Osteocyte (in vitro differentiated cells): Measurements from ENCODE around the gene SLC26A4. TPM values are rescaled to one million over a fixed set of nuclear protein-coding genes. Genes with fewer than 3 reads are reported as not detected.

ENCODE experiments used
- DNase-seq: peaks from one replicate; pipeline ENCODE4 v3.0.0; 2021; ENCODE audit warnings: mixed read lengths; ENCODE audit not compliant: unreplicated experiment; ENCODE audit errors: extremely low spot score
- H3K27ac Mint-ChIP-seq: one replicate; pipeline ENCODE4 v1.8.0; 2021; ENCODE audit warnings: mild to moderate bottlenecking, mixed read lengths; ENCODE audit not compliant: unreplicated experiment
- H3K27me3 Mint-ChIP-seq: one replicate; pipeline ENCODE4 v1.8.0; 2021; ENCODE audit warnings: mixed read lengths; ENCODE audit not compliant: unreplicated experiment
- H3K36me3 Mint-ChIP-seq: one replicate; pipeline ENCODE4 v1.8.0; 2021; ENCODE audit warnings: mixed read lengths; ENCODE audit not compliant: unreplicated experiment
- H3K4me1 Mint-ChIP-seq: one replicate; pipeline ENCODE4 v1.8.0; 2021; ENCODE audit warnings: mixed read lengths; ENCODE audit not compliant: unreplicated experiment
- H3K4me3 Mint-ChIP-seq: one replicate; pipeline ENCODE4 v1.8.0; 2021; ENCODE audit warnings: mild to moderate bottlenecking, moderate library complexity, mixed read lengths; ENCODE audit not compliant: unreplicated experiment
- H3K9me3 Mint-ChIP-seq: one replicate; pipeline ENCODE4 v1.8.0; 2021; ENCODE audit warnings: mixed read lengths; ENCODE audit not compliant: unreplicated experiment
- total RNA-seq: library from RNA; stranded (reverse); gene quantifications from 2 replicates; pipeline ENCODE4 v1.2.1, GENCODE V29; 2021
- TF ChIP-seq, protein P1 (sequence below): fragments of 200-600 bp; sonication (generic); IDR thresholded peaks from 2 replicates; pipeline ENCODE4 v1.5.0; 2021; ENCODE audit warnings: antibody characterized with exemption, mild to moderate bottlenecking, moderate library complexity

SLC26A4 gene
- total RNA-seq, 1 donor from 2014 or later, result 0.51 TPM

GRCh38 chr7:107663196-107663595 lies 2.6 kb downstream of the SLC26A4 start:
- Mint-ChIP-seq H3K27me3 (peaks cover 58% of the 10 kb centered on the region), H3K4me1 (peaks cover 9% of the 10 kb centered on the region), H3K27ac (no peak overlapping the region), H3K36me3 (no peaks in the 10 kb centered on the region), H3K9me3 (no peaks in the 10 kb centered on the region), H3K4me3 (no peak overlapping the region)
- no peak for DNase-seq
- TF ChIP-seq, protein P1, sequence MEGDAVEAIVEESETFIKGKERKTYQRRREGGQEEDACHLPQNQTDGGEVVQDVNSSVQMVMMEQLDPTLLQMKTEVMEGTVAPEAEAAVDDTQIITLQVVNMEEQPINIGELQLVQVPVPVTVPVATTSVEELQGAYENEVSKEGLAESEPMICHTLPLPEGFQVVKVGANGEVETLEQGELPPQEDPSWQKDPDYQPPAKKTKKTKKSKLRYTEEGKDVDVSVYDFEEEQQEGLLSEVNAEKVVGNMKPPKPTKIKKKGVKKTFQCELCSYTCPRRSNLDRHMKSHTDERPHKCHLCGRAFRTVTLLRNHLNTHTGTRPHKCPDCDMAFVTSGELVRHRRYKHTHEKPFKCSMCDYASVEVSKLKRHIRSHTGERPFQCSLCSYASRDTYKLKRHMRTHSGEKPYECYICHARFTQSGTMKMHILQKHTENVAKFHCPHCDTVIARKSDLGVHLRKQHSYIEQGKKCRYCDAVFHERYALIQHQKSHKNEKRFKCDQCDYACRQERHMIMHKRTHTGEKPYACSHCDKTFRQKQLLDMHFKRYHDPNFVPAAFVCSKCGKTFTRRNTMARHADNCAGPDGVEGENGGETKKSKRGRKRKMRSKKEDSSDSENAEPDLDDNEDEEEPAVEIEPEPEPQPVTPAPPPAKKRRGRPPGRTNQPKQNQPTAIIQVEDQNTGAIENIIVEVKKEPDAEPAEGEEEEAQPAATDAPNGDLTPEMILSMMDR, result no peak

DNA sequence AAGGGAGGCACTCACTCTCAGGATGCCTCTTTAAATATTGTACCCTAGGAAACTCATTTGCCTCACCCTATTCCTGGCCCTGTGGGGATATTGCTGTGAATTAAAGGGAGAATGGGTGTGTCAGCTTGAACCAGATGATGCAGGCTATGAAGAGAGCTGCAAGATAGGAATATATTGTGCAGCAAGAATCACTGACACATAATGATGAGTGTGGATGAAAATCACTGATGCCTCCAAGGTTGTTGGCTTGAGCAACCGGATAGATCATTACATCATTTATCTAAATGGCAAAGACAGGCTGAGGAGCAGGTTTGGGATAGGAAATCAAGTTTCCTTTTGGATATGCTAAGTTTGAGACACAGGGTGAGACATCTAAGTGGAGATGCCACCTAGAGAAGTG lies 6.2 kb downstream of the SLC26A4 start:
- Mint-ChIP-seq H3K9me3 (no peaks in the 10 kb centered on the region), H3K27ac (no peak overlapping the region), H3K27me3 (peaks cover 36% of the 10 kb centered on the region), H3K4me1 (no peaks in the 10 kb centered on the region), H3K36me3 (no peaks in the 10 kb centered on the region), H3K4me3 (no peak overlapping the region)
- no peak for DNase-seq
- TF ChIP-seq, protein P1, result no peak

DNA sequence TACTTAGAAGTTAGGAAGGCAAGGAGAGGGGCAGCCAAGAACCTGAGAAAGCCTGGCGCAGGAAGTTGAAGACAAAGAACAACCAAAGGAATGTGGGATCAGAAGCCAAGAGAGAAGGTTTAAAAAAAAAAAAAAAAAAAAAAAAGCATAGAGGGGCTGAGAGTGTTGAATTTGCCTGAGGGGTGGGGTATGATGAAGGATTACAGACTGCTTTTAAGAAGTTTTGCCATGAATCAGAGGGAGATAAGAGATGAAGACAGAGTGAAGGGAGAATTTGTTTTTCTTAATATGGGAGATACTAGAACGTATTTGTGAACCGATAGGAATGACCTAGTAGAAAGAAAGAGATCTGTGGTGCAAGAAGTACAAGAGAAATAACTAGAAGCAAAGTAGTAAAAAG lies 6.7 kb downstream of the SLC26A4 start:
- no peak for DNase-seq
- H3K9me3 Mint-ChIP-seq, result no peaks in the 10 kb centered on the region
- no peaks in the 10 kb centered on the region for H3K4me1 Mint-ChIP-seq
- peaks cover 30% of the 10 kb centered on the region for H3K27me3 Mint-ChIP-seq
- no peak overlapping the region for H3K4me3 Mint-ChIP-seq
- H3K36me3 Mint-ChIP-seq, result no peaks in the 10 kb centered on the region
- H3K27ac Mint-ChIP-seq, result no peak overlapping the region
- TF ChIP-seq, protein P1, result no peak

GRCh38 chr7:107668296-107668695 lies 7.7 kb downstream of the SLC26A4 start:
- no peak overlapping the region for H3K4me3 Mint-ChIP-seq
- TF ChIP-seq, protein P1, result no peak
- H3K27me3 Mint-ChIP-seq, result peaks cover 28% of the 10 kb centered on the region
- H3K4me1 Mint-ChIP-seq, result no peaks in the 10 kb centered on the region
- no peak overlapping the region for H3K27ac Mint-ChIP-seq
- no peak for DNase-seq
- no peaks in the 10 kb centered on the region for H3K36me3 Mint-ChIP-seq
- no peaks in the 10 kb centered on the region for H3K9me3 Mint-ChIP-seq

GRCh38 chr7:107672183-107672582 lies 11.6 kb downstream of the SLC26A4 start:
- Mint-ChIP-seq H3K4me3 (no peak overlapping the region), H3K27ac (no peak overlapping the region), H3K27me3 (peaks cover 25% of the 10 kb centered on the region), H3K9me3 (no peaks in the 10 kb centered on the region), H3K4me1 (no peaks in the 10 kb centered on the region), H3K36me3 (no peaks in the 10 kb centered on the region)
- DNase-seq, result no peak
- TF ChIP-seq, protein P1, result no peak
